Urinary bladder (tissue), 4 donors: ENCODE measurements around the gene TUFT1. TPM values are rescaled to one million over a fixed set of nuclear protein-coding genes. Genes with fewer than 3 reads are reported as not detected.
"Not testable (repeated sequence)": the region's sequence is repeated elsewhere in the genome, so short reads cannot be mapped to it uniquely, and the experiment has no call there.

Experiments
- DNase-seq: peaks from one replicate; pipeline ENCODE4 v3.0.0-alpha.2; 2015; ENCODE audit errors: extremely low spot score
- H3K27ac ChIP-seq: one replicate; pipeline ENCODE4 v1.5.1; 2013; ENCODE audit warnings: low read depth, mild to moderate bottlenecking, moderate library complexity
- H3K36me3 ChIP-seq: one replicate; pipeline ENCODE4 v1.6.1; 2013; ENCODE audit warnings: mild to moderate bottlenecking, moderate library complexity; ENCODE audit not compliant: insufficient read depth
- H3K4me1 ChIP-seq: one replicate; pipeline ENCODE4 v1.6.1; 2013; ENCODE audit warnings: mild to moderate bottlenecking, moderate library complexity; ENCODE audit not compliant: insufficient read depth
- H3K4me3 ChIP-seq: one replicate; pipeline ENCODE4 v1.5.1; 2013; ENCODE audit warnings: low read depth, low read length
- WGBS: extraction: QIAGEN DNeasy Blood & Tissue Kit; methylation state at CpG from one replicate; pipeline ENCODE4 v1.1.7; 2013; 5-methylcytosine and 5-hydroxymethylcytosine counted together
- polyA plus RNA-seq: library from polyadenylated mRNA; stranded (reverse); fragments of 200-250 nt; gene quantifications from one replicate; pipeline ENCODE4 v1.2.3, GENCODE V29; 2013
- total RNA-seq: library from RNA; depleted of rRNA; stranded (reverse); fragments of >200 nt; gene quantifications from one replicate; pipeline ENCODE4 v1.2.3, GENCODE V29; 2014
- donor health status: healthy with polysubstance abuse.
- donor health status: healthy.

TUFT1 gene
- total and polyA plus RNA-seq, 2 donors, result 8.5 to 9.7 TPM

DNA sequence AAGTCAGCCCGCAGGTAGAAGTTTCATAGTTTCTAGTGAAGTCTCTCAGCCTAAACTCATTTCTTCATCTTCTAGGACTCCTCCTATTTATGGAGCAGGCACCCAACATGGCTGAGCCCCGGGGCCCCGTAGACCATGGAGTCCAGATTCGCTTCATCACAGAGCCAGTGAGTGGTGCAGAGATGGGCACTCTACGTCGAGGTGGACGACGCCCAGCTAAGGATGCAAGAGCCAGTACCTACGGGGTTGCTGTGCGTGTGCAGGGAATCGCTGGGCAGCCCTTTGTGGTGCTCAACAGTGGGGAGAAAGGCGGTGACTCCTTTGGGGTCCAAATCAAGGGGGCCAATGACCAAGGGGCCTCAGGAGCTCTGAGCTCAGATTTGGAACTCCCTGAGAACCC, 21.7 kb upstream of the TUFT1 start:
- H3K4me1 ChIP-seq, result no peaks in the 10 kb centered on the region
- WGBS, result 95% methylated on average over 12 of the region's 12 CpGs

DNA sequence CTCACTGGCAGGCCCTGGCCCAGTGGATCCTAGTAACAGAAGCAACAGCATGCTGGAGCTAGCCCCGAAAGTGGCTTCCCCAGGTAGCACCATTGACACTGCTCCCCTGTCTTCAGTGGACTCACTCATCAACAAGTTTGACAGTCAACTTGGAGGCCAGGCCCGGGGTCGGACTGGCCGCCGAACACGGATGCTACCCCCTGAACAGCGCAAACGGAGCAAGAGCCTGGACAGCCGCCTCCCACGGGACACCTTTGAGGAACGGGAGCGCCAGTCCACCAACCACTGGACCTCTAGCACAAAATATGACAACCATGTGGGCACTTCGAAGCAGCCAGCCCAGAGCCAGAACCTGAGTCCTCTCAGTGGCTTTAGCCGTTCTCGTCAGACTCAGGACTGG, 21.2 kb upstream of the TUFT1 start:
- no peak overlapping the region for H3K27ac ChIP-seq
- peaks cover 2% of the 10 kb centered on the region for H3K36me3 ChIP-seq
- H3K4me1 ChIP-seq, result no peaks in the 10 kb centered on the region
- DNase-seq, result no peak
- H3K4me3 ChIP-seq, result no peak overlapping the region
- 96% methylated on average over 15 of the region's 15 CpGs for WGBS

More for the DNA sequence above, 21.7 kb upstream of the TUFT1 start:
- no peak overlapping the region for H3K27ac ChIP-seq
- H3K4me3 ChIP-seq, result no peak overlapping the region
- peaks cover 2% of the 10 kb centered on the region for H3K36me3 ChIP-seq
- DNase-seq, result no peak

DNA sequence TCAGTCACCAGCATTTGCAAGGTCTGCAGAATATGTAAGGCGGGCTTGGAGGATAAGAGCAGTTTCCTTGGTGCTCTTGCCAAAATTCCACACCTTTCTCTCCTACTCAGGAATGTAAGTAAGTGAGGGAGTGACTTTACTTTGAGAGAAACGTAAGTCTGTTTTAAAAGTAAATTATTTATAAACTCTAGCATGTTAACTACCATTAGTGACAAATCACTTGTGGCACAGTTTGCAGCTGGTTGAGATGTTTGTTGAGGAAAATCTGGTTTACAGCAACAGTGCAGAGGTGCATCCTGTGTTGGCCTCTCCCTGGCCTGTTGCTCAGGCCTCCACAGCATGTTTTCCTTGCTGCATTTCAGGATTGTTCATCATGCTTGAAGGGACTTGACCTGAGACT, 20.4 kb upstream of the TUFT1 start:
- no peak overlapping the region for H3K4me3 ChIP-seq
- H3K27ac ChIP-seq, result no peak overlapping the region
- no peak for DNase-seq
- WGBS, result 86% methylated on average over 2 of the region's 2 CpGs
- H3K36me3 ChIP-seq, result peaks cover 2% of the 10 kb centered on the region
- no peaks in the 10 kb centered on the region for H3K4me1 ChIP-seq

DNA sequence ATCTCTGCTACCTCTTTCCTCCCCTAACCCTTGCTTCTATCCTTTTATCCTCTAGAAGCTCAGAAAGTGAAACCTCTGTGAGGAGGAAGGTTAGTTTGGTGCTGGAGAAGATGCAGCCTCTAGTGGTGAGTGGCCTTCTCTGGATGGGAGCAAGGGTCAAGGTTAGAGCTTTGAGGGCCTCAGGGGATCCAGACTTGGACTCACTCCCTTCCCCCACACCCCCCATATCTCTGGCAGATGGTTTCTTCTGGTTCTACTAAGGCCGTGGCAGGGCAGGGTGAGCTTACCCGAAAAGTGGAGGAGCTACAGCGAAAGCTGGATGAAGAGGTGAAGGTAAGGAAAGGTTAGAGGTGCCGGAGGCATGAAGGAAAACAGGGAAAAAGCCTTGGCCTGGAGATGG, 19.8 kb upstream of the TUFT1 start:
- DNase-seq, result no peak
- 88% methylated on average over 4 of the region's 4 CpGs for WGBS
- H3K4me1 ChIP-seq, result no peaks in the 10 kb centered on the region
- no peak overlapping the region for H3K4me3 ChIP-seq
- no peak overlapping the region for H3K27ac ChIP-seq
- H3K36me3 ChIP-seq, result peaks cover 2% of the 10 kb centered on the region

DNA sequence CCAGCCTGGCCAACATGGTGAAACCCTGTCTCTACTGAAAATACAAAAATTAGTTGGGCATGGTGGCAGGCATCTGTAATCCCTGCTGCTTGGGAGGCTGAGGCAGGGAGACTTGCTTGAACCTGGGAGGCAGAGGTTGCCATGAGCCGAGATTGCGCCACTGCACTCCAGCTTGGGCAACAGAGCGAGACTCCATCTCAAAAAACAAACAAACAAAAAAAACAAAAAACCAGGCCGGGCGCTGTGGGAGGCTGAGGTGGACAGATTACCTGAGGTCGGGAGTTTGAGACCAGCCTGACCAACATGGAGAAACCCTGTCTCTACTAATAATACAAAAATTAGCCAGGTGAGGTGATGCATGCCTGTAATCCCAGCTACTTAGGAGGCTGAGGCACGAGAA, 17.7 kb upstream of the TUFT1 start:
- not testable (repeated sequence) for H3K36me3 ChIP-seq, H3K4me1 ChIP-seq, DNase-seq, H3K27ac ChIP-seq, H3K4me3 ChIP-seq
- 93% methylated on average over 7 of the region's 7 CpGs for WGBS

DNA sequence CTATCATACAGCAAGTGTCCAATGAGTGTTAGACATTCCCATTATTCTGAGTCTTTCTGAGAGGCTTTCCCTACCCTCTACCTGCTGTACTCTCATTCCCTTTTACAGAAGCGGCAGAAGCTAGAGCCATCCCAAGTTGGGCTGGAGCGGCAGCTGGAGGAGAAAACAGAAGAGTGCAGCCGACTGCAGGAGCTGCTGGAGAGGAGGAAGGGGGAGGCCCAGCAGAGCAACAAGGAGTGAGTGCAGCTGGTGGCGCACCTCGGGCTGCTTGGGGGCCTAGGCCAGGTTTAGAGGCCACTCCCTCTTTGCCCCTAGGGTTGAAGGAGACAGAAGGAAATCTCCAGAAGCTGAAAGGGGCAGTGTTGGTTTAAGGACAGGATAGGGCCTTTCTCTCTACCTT, 16.8 kb upstream of the TUFT1 start:
- Histone ChIP-seq H3K36me3 (peaks cover 2% of the 10 kb centered on the region), H3K4me3 (no peak overlapping the region), H3K4me1 (no peaks in the 10 kb centered on the region), H3K27ac (no peak overlapping the region)
- WGBS, result 66% methylated on average over 5 of the region's 5 CpGs
- no peak for DNase-seq

DNA sequence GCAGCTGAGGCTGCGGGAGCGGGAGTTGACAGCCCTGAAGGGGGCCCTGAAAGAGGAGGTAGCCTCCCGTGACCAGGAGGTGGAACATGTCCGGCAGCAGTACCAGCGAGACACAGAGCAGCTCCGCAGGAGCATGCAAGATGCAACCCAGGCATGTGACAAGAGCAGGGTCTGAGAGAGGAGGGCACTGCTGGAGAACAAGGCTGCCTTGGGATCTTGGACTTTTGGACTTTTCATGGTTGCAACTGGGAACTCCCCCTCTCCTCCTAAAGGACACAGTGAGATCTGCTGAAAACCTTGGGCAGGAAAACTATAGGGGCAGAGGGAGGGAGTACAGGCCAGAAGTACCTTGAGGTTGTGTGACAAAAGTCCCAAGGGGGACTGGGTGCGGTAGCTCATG, 15.4 kb upstream of the TUFT1 start:
- DNase-seq, result no peak
- H3K4me1 ChIP-seq, result no peaks in the 10 kb centered on the region
- H3K27ac ChIP-seq, result no peak overlapping the region
- WGBS, result 87% methylated on average over 7 of the region's 7 CpGs
- no peak overlapping the region for H3K4me3 ChIP-seq
- H3K36me3 ChIP-seq, result peaks cover 2% of the 10 kb centered on the region

DNA sequence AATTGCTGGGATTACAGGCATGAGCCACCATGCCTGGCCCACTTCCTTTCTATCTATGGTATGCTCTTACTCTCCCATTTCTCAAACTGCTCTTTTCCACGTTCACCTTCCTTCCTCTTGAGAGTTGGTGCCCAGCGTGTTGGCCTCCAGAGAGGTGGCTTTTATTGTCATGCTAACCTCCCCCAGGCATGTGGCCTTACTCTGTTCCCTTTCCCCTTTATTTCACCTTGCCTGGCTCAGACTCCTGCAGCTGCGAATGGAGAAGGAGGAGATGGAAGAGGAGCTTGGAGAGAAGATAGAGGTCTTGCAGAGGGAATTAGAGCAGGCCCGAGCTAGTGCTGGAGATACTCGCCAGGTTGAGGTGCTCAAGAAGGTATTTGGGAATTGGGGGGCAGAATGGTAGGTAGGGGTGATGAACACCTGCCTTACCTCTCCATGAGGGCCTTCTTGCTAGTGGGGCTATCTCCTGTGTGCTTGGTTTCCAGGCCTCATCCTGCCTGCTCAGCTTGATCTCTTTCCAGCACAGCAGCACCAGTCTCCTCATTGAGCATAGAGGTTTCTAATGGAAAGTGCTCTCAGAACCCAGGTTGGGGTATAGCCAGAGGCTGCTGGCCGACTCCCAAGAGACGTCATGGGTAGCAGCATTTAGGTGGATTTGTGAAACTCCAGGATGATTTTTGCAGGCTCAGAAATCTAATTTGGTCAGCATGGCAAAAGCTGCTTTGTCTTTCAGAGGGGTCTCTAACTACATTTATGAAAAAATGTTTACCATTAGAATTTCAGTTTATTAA, 13.2 kb upstream of the TUFT1 start:
- Histone ChIP-seq H3K27ac (no peak overlapping the region), H3K4me1 (no peaks in the 10 kb centered on the region), H3K36me3 (no peaks in the 10 kb centered on the region), H3K4me3 (no peak overlapping the region)
- no peak for DNase-seq
- WGBS, result 83% methylated on average over 7 of the region's 7 CpGs

DNA sequence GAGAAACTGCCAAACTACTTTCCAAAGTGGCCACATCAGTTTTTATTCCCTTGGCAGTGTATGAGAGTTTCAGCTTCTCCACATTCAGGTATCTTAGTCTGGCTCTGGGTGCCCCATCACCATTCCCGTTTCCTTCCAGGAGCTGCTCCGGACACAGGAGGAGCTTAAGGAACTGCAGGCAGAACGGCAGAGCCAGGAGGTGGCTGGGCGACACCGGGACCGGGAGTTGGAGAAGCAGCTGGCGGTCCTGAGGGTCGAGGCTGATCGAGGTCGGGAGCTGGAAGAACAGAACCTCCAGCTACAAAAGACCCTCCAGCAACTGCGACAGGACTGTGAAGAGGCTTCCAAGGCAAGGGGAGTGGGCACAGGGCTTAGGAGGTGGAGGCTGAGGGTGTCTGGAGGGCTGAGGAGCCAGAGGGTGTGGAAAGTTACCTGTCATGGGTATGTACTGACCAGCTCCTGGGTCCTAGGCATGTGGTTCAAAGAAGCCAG, 10.9 kb upstream of the TUFT1 start:
- no peak for DNase-seq
- no peaks in the 10 kb centered on the region for H3K36me3 ChIP-seq
- no peaks in the 10 kb centered on the region for H3K4me1 ChIP-seq
- WGBS, result 89% methylated on average over 11 of the region's 11 CpGs
- no peak overlapping the region for H3K27ac ChIP-seq
- H3K4me3 ChIP-seq, result no peak overlapping the region

DNA sequence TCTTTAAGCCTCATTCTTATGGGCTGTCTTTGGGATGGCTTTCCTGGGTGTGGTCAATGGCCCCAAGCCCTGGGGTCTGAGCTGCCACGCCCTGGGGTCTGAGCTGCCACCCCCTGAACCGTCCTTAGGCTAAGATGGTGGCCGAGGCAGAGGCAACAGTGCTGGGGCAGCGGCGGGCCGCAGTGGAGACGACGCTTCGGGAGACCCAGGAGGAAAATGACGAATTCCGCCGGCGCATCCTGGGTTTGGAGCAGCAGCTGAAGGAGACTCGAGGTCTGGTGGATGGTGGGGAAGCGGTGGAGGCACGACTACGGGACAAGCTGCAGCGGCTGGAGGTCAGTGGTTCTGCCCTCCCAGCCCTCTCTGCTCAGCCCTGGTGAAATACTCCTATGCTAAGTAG, 10.3 kb upstream of the TUFT1 start:
- Histone ChIP-seq H3K36me3 (no peaks in the 10 kb centered on the region), H3K27ac (no peak overlapping the region), H3K4me3 (no peak overlapping the region), H3K4me1 (no peaks in the 10 kb centered on the region)
- no peak for DNase-seq
- WGBS, result 93% methylated on average over 18 of the region's 18 CpGs

DNA sequence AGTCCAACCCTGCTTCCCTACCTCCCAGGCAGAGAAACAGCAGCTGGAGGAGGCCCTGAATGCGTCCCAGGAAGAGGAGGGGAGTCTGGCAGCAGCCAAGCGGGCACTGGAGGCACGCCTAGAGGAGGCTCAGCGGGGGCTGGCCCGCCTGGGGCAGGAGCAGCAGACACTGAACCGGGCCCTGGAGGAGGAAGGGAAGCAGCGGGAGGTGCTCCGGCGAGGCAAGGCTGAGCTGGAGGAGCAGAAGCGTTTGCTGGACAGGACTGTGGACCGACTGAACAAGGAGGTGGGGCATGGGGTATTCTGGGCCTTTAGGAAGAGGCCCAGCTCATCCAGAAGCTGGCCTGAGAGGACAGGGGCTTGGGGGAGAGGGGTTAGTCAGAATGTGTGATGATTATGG, 9.6 kb upstream of the TUFT1 start:
- WGBS, result 78% methylated on average over 11 of the region's 11 CpGs
- Histone ChIP-seq H3K36me3 (no peaks in the 10 kb centered on the region), H3K4me1 (no peaks in the 10 kb centered on the region), H3K27ac (no peak overlapping the region), H3K4me3 (no peak overlapping the region)
- DNase-seq, result no peak

DNA sequence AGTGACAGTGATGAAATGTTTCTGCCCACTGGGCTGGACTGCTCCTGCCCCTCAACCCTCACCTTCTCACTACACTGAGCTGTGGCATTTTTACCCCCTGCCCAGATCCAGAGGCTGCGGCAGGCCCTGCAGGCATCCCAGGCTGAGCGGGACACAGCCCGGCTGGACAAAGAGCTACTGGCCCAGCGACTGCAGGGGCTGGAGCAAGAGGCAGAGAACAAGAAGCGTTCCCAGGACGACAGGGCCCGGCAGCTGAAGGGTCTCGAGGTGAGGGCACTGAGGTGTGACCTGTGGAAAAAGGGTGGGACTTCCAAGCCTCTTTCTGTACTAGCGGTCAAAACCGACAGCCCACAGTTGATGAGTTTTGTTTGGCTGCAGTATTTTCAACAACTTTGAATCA, 6.2 kb upstream of the TUFT1 start:
- no peak for DNase-seq
- H3K4me3 ChIP-seq, result no peak overlapping the region
- no peak overlapping the region for H3K27ac ChIP-seq
- 85% methylated on average over 10 of the region's 10 CpGs for WGBS
- H3K4me1 ChIP-seq, result no peaks in the 10 kb centered on the region
- no peaks in the 10 kb centered on the region for H3K36me3 ChIP-seq

DNA sequence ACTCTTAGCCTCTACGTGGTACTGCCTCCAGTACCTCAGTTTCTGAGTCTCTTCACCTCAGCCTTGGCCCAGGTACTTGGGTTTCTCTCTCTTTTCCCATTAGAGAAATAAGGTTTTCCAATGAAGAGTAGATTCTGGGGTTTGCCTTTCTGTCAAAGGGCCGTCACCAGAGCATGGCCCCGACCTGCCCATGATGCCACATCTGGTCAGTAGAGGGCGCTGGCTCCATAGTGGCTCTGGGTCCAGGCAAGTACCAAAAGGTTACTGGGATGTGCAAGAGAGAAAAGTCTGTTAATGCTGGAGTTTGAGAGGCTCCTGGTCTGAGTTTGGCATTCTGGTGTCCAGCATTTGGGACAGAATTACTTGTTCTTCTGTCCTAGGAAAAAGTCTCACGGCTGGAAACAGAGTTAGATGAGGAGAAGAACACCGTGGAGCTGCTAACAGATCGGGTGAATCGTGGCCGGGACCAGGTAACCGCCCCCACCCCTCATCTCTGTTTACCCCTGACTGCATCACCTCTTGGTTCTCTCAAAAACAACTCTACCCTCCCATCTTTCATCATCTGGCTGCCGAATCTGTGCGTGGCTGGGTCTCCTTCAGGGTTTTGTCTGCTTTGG, 5.3 kb upstream of the TUFT1 start:
- WGBS, result 60% methylated on average over 12 of the region's 12 CpGs
- H3K27ac ChIP-seq, result no peak overlapping the region
- no peaks in the 10 kb centered on the region for H3K36me3 ChIP-seq
- no peak overlapping the region for H3K4me3 ChIP-seq
- DNase-seq, result no peak
- H3K4me1 ChIP-seq, result no peaks in the 10 kb centered on the region
